IMR-90 (cell line): ENCODE results near the gene RWDD1. TPM values are rescaled to one million over a fixed set of nuclear protein-coding genes. Genes with fewer than 3 reads are reported as not detected.
A peak's percentile ranks its signal among the peaks of the same experiment; 100 is the strongest.

ENCODE experiments used
- ATAC-seq: fragments of 200-7000 bp; cut with Tn5 transposase; 2 replicates; pipeline ENCODE4 v1.9.1; 2020; ENCODE audit warnings: low read depth, mild to moderate bottlenecking, moderate library complexity
- BruUV-seq: library from RNA; stranded (reverse); fragments of 400-500 nt; replicated peaks from 2 replicates; lab custom pipeline; 2021; lab: Mats Ljungman, UMichigan
- CTCF ChIA-PET: fragments of 300-600 bp; formaldehyde crosslinking; extraction: SDS; loops from one replicate; lab custom pipeline; 2021; ENCODE audit warnings: antibody characterized with exemption; lab: Yijun Ruan, JAX
- POLR2A ChIA-PET: fragments of 300-600 bp; sonication (Branson Sonifier 250); formaldehyde crosslinking; loops from one replicate; lab custom pipeline; 2022; ENCODE audit warnings: antibody characterized with exemption; ENCODE audit not compliant: unreplicated experiment; lab: Charles Lee
- DNase-seq: peaks from one replicate; pipeline ENCODE4 v3.0.0; 2013
- H2AFZ ChIP-seq: replicated peaks from 2 replicates; pipeline ENCODE3; 2013; ENCODE audit warnings: low read length, mild to moderate bottlenecking; ENCODE audit not compliant: poor library complexity
- H2AK5ac ChIP-seq: 2 replicates; pipeline ENCODE4 v1.6.1; 2013; ENCODE audit warnings: low read depth, low read length, inconsistent platforms
- H2AK9ac ChIP-seq: replicated peaks from 2 replicates; pipeline ENCODE3; 2013; ENCODE audit warnings: mild to moderate bottlenecking, low read depth, low read length, moderate library complexity; ENCODE audit not compliant: poor library complexity
- H2BK120ac ChIP-seq: 2 replicates; pipeline ENCODE4 v1.6.1; 2013; ENCODE audit warnings: low read depth, low read length, inconsistent platforms
- H2BK15ac ChIP-seq: 3 replicates; pipeline ENCODE4 v1.6.1; 2013; ENCODE audit warnings: low read depth, low read length, inconsistent platforms
- H2BK20ac ChIP-seq: 2 replicates; pipeline ENCODE4 v1.6.1; 2013; ENCODE audit warnings: low read depth, mild to moderate bottlenecking, inconsistent platforms, low read length, moderate library complexity
- H2BK5ac ChIP-seq: 2 replicates; pipeline ENCODE4 v1.6.1; 2013; ENCODE audit warnings: mild to moderate bottlenecking, low read depth, low read length, inconsistent platforms; ENCODE audit not compliant: poor library complexity, severe bottlenecking
- H3K14ac ChIP-seq: replicated peaks from 2 replicates; pipeline ENCODE4 v1.6.1; 2013; ENCODE audit warnings: low read depth, low read length, inconsistent platforms
- H3K18ac ChIP-seq: 2 replicates; pipeline ENCODE4 v1.6.1; 2013; ENCODE audit warnings: low read depth, low read length, control low read depth
- H3K23ac ChIP-seq: 2 replicates; pipeline ENCODE4 v1.6.1; 2013; ENCODE audit warnings: low read depth, low read length, inconsistent platforms
- H3K27ac ChIP-seq: 2 replicates; pipeline ENCODE4 v1.5.1; 2013; ENCODE audit warnings: mild to moderate bottlenecking, control low read depth, low read length; ENCODE audit not compliant: insufficient read depth
- H3K27me3 ChIP-seq: 2 replicates; pipeline ENCODE4 v1.6.1; 2013; ENCODE audit warnings: low read length; ENCODE audit not compliant: control insufficient read depth, insufficient read depth
- H3K36me3 ChIP-seq: 2 replicates; pipeline ENCODE4 v1.6.1; 2013; ENCODE audit warnings: low read length, mixed read lengths; ENCODE audit not compliant: control insufficient read depth, insufficient read depth
- H3K4ac ChIP-seq: 2 replicates; pipeline ENCODE4 v1.6.1; 2013; ENCODE audit warnings: low read depth, low read length, inconsistent platforms
- H3K4me1 ChIP-seq: 2 replicates; pipeline ENCODE4 v1.6.1; 2013; ENCODE audit warnings: low read length, mixed read lengths; ENCODE audit not compliant: control insufficient read depth, insufficient read depth
- H3K4me2 ChIP-seq: 2 replicates; pipeline ENCODE4 v1.6.1; 2013; ENCODE audit warnings: low read depth, mild to moderate bottlenecking, control low read depth, low read length, moderate library complexity
- H3K4me3 ChIP-seq: 2 replicates; pipeline ENCODE4 v1.5.1; 2013; ENCODE audit warnings: low read depth, mild to moderate bottlenecking, control low read depth, low read length, moderate library complexity; ENCODE audit not compliant: insufficient read depth
- H3K56ac ChIP-seq: 2 replicates; pipeline ENCODE4 v1.6.1; 2013; ENCODE audit warnings: low read length, inconsistent platforms; ENCODE audit not compliant: insufficient read depth; ENCODE audit errors: extremely low read depth
- H3K79me1 ChIP-seq, 2 experiments: 2 replicates each; pipeline ENCODE4 v1.6.1; 2013; ENCODE audit warnings: low read length in 2 of 2, inconsistent platforms in 1 of 2, low read depth in 1 of 2
- H3K9ac ChIP-seq: 2 replicates; pipeline ENCODE4 v1.6.1; 2013; ENCODE audit warnings: low read depth, low read length, control low read depth
- H3K9me1 ChIP-seq: 2 replicates; pipeline ENCODE4 v1.6.1; 2013; ENCODE audit warnings: low read length, inconsistent platforms; ENCODE audit not compliant: insufficient read depth
- H3K9me3 ChIP-seq: 2 replicates; pipeline ENCODE4 v1.6.1; 2013; ENCODE audit warnings: low read length; ENCODE audit not compliant: control insufficient read depth, insufficient read depth
- H4K20me1 ChIP-seq: 2 replicates; pipeline ENCODE4 v1.6.1; 2013; ENCODE audit warnings: low read length, inconsistent platforms; ENCODE audit not compliant: insufficient read depth
- H4K5ac ChIP-seq: 2 replicates; pipeline ENCODE4 v1.6.1; 2013; ENCODE audit warnings: mild to moderate bottlenecking, low read depth, low read length, control low read depth
- H4K8ac ChIP-seq, 2 experiments: 2 replicates each; pipeline ENCODE4 v1.6.1; 2013; ENCODE audit warnings: low read depth in 2 of 2, low read length in 2 of 2, control low read depth in 1 of 2, inconsistent platforms in 1 of 2
- H4K91ac ChIP-seq: 2 replicates; pipeline ENCODE4 v1.6.1; 2013; ENCODE audit warnings: low read depth, low read length, inconsistent platforms; ENCODE audit not compliant: insufficient read depth
- CEBPB ChIP-seq: IDR thresholded peaks from 2 replicates; pipeline ENCODE4 v1.6.1; 2012; ENCODE audit warnings: low read depth, low read length, improper control_type of control experiment
- CHD1 ChIP-seq: IDR thresholded peaks from 2 replicates; pipeline ENCODE4 v1.6.1; 2012; ENCODE audit warnings: low read depth, low read length, improper control_type of control experiment
- FOS ChIP-seq: fragments of 150-350 bp; IDR thresholded peaks from 2 replicates; pipeline ENCODE4 v1.6.1; 2016; ENCODE audit warnings: low read depth, low read length
- MAFK ChIP-seq: IDR thresholded peaks from 2 replicates; pipeline ENCODE4 v1.6.1; 2012; ENCODE audit warnings: low read depth, low read length, improper control_type of control experiment
- MAZ ChIP-seq: IDR thresholded peaks from 2 replicates; pipeline ENCODE4 v1.6.1; 2012; ENCODE audit warnings: low read depth, mild to moderate bottlenecking, low read length, improper control_type of control experiment, moderate library complexity, borderline replicate concordance
- NFE2L2 ChIP-seq: fragments of 150-350 bp; IDR thresholded peaks from 2 replicates; pipeline ENCODE4 v1.6.1; 2016; ENCODE audit warnings: low read depth, mild to moderate bottlenecking, low read length
- POLR2A ChIP-seq: IDR thresholded peaks from 2 replicates; pipeline ENCODE4 v1.6.1; 2012; ENCODE audit warnings: mild to moderate bottlenecking, low read depth, low read length
- RAD21 ChIP-seq: IDR thresholded peaks from 2 replicates; pipeline ENCODE4 v1.6.1; 2012; ENCODE audit warnings: low read length, improper control_type of control experiment
- RCOR1 ChIP-seq: IDR thresholded peaks from 2 replicates; pipeline ENCODE4 v1.6.1; 2012; ENCODE audit warnings: mild to moderate bottlenecking, low read length, improper control_type of control experiment; ENCODE audit not compliant: insufficient replicate concordance
- RFX5 ChIP-seq: IDR thresholded peaks from 2 replicates; pipeline ENCODE4 v1.8.0; 2012; ENCODE audit warnings: low read depth, mild to moderate bottlenecking, low read length, moderate library complexity
- SMC3 ChIP-seq: fragments of 150-350 bp; IDR thresholded peaks from 2 replicates; pipeline ENCODE4 v1.6.1; 2016; ENCODE audit warnings: low read depth, mild to moderate bottlenecking, antibody characterized with exemption, low read length, moderate library complexity
- WGBS, 2 experiments: methylation state at CpG; one replicate each; pipeline versions ENCODE4 v1.1.5 to v1.1.7; 2013; ENCODE audit warnings: missing lambda C conversion rate in 2 of 2; ENCODE audit not compliant: insufficient read length in 1 of 2; ENCODE audit errors: extremely low coverage in 2 of 2; 5-methylcytosine and 5-hydroxymethylcytosine counted together
- dilution Hi-C: fragments of 300-500 bp; cut with HindIII; formaldehyde crosslinking; loops from one replicate; pipeline ENCODE4 v1.14.3; 2018; ENCODE audit warnings: low sequenced_read_pairs; ENCODE audit not compliant: unreplicated experiment
- in situ Hi-C: fragments of 300-500 bp; cut with MboI; formaldehyde crosslinking; loops from 3 replicates; pipeline ENCODE4 v1.14.3; 2019; ENCODE audit warnings: low sequenced_read_pairs, inconsistent platforms, mixed read lengths
- intact Hi-C: fragments of 100-400 bp; cut with micrococcal nuclease; formaldehyde crosslinking; loops from 2 replicates; pipeline ENCODE4 v1.10.0; 2022
- polyA plus RNA-seq, 3 experiments: library from polyadenylated mRNA; depleted of rRNA; stranded (reverse); fragments of >200 nt; gene quantifications; 2 replicates each; pipeline ENCODE4 v1.2.3, GENCODE V29; 2012; ENCODE audit warnings: low replicate concordance in 1 of 3
- total RNA-seq: library from RNA; depleted of rRNA; stranded (reverse); fragments of >200 nt; gene quantifications from 2 replicates; pipeline ENCODE4 v1.2.3, GENCODE V29; 2012
- TF ChIP-seq, protein P1 (sequence below): fragments of 150-350 bp; IDR thresholded peaks from 2 replicates; pipeline ENCODE4 v1.6.1; 2017; ENCODE audit warnings: mild to moderate bottlenecking, antibody characterized with exemption, low read length, low read depth
- TF ChIP-seq, protein P2 (sequence below): conservative IDR thresholded peaks from 2 replicates; pipeline ENCODE4 v1.5.1; 2012; ENCODE audit warnings: mild to moderate bottlenecking, low read depth, low read length, improper control_type of control experiment
- TF ChIP-seq, protein P3 (sequence below): fragments of 150-350 bp; IDR thresholded peaks from 2 replicates; pipeline ENCODE4 v1.6.1; 2016; ENCODE audit warnings: low read depth, mild to moderate bottlenecking, low read length, moderate library complexity, borderline replicate concordance

RWDD1 gene
- total and polyA plus RNA-seq, 2 of the 4 experiments (the other 2 are of a cell fraction), result 23.6 to 92.8 TPM

DNA sequence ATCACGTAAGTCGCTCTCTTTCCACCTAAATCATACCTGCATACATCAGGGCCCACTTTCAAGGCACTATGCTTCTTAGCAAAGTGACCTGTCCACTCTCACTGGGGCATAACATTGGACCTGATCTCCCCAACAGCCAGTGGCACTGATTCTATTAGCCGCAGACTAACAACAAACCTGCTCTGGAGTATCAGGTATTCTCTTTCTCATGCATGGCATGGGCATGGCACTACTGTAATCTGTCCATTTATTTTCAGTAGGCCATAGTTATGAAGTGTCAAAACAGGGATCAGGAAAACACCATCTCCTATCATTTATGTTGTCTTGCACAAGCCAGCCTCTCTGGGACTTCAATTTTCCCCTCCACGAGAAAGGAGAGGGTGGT, 9.3 kb upstream of the RWDD1 start:
- H4K91ac ChIP-seq, result no peak overlapping the region
- peak overlapping the region; percentile 38; the same call in 1 of the 2 replicates for H2AK5ac ChIP-seq
- H3K36me3 ChIP-seq, result no peaks in the 10 kb centered on the region
- no peak overlapping the region for H3K27ac ChIP-seq
- dilution Hi-C loops (no loop called here), intact Hi-C loops (loop anchor here (5.0 kb wide), 1 partner anchor 115 kb away; no protein-coding TSS in a partner anchor), in situ Hi-C loops (loop anchor here (5.0 kb wide), 1 partner anchor 295 kb away; no protein-coding TSS in a partner anchor)
- H3K9me1 ChIP-seq, result peaks cover 3% of the 10 kb centered on the region; the same call in 1 of the 2 replicates
- CTCF ChIA-PET, result interaction anchor here (1.2 to 2.3 kb wide), 3 partner anchors 27 to 293 kb away, joined by 3 to 12 read pairs (median 12); no protein-coding TSS in a partner anchor
- no peak overlapping the region for H3K4me2 ChIP-seq
- TF ChIP-seq RFX5 (no peak), NFE2L2 (no peak), RCOR1 (no peak), FOS (no peak), SMC3 (no peak), RAD21 (no peak), MAFK (no peak), POLR2A (no peak), CHD1 (no peak), MAZ (no peak), CEBPB (no peak)
- TF ChIP-seq, protein P1, sequence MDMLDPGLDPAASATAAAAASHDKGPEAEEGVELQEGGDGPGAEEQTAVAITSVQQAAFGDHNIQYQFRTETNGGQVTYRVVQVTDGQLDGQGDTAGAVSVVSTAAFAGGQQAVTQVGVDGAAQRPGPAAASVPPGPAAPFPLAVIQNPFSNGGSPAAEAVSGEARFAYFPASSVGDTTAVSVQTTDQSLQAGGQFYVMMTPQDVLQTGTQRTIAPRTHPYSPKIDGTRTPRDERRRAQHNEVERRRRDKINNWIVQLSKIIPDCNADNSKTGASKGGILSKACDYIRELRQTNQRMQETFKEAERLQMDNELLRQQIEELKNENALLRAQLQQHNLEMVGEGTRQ, result no peak
- TF ChIP-seq, protein P2, sequence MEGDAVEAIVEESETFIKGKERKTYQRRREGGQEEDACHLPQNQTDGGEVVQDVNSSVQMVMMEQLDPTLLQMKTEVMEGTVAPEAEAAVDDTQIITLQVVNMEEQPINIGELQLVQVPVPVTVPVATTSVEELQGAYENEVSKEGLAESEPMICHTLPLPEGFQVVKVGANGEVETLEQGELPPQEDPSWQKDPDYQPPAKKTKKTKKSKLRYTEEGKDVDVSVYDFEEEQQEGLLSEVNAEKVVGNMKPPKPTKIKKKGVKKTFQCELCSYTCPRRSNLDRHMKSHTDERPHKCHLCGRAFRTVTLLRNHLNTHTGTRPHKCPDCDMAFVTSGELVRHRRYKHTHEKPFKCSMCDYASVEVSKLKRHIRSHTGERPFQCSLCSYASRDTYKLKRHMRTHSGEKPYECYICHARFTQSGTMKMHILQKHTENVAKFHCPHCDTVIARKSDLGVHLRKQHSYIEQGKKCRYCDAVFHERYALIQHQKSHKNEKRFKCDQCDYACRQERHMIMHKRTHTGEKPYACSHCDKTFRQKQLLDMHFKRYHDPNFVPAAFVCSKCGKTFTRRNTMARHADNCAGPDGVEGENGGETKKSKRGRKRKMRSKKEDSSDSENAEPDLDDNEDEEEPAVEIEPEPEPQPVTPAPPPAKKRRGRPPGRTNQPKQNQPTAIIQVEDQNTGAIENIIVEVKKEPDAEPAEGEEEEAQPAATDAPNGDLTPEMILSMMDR, result no peak
- TF ChIP-seq, protein P3, sequence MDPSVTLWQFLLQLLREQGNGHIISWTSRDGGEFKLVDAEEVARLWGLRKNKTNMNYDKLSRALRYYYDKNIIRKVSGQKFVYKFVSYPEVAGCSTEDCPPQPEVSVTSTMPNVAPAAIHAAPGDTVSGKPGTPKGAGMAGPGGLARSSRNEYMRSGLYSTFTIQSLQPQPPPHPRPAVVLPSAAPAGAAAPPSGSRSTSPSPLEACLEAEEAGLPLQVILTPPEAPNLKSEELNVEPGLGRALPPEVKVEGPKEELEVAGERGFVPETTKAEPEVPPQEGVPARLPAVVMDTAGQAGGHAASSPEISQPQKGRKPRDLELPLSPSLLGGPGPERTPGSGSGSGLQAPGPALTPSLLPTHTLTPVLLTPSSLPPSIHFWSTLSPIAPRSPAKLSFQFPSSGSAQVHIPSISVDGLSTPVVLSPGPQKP, result no peak
- no peaks in the 10 kb centered on the region for H4K20me1 ChIP-seq
- no TSS peak for BruUV-seq
- no peak overlapping the region for H4K5ac ChIP-seq
- no peak overlapping the region for H2BK5ac ChIP-seq
- no peak overlapping the region for H2AK9ac ChIP-seq
- POLR2A ChIA-PET, result no interaction called here
- no peak overlapping the region for H3K23ac ChIP-seq
- no peaks in the 10 kb centered on the region for H3K79me1 ChIP-seq
- no peak overlapping the region for H3K18ac ChIP-seq
- no peak overlapping the region for H3K14ac ChIP-seq
- no peak overlapping the region for H3K4me3 ChIP-seq
- 0 out of 4 replicates have a peak overlapping the region, but pooled peaks of 1 of the 2 experiments have one; percentile 9 for H4K8ac ChIP-seq
- H3K9me3 ChIP-seq, result no peaks in the 10 kb centered on the region
- peak overlapping the region; percentile 78; the same call in 1 of the 2 replicates for H2BK120ac ChIP-seq
- no peak overlapping the region for H3K4ac ChIP-seq
- H3K4me1 ChIP-seq, result peaks cover 9% of the 10 kb centered on the region
- H3K27me3 ChIP-seq, result no peaks in the 10 kb centered on the region
- no peak overlapping the region for H3K56ac ChIP-seq
- no peak for ATAC-seq
- whole genome bisulfite sequencing, 2 experiments, result 100% methylated on average over 2 of the region's 4 CpGs; no CpG with 5 or more reads in 1 of the 2 experiments
- no peak overlapping the region for H2BK20ac ChIP-seq
- no peak overlapping the region for H2BK15ac ChIP-seq
- no peak overlapping the region for H3K9ac ChIP-seq
- DNase-seq, result no peak
- H2AFZ ChIP-seq, result no peak overlapping the region
